Right lobe of liver (tissue), 4 donors: Measurements from ENCODE around the gene CCDC148.

ENCODE experiments used
- POLR2A ChIP-seq: fragments of 450-650 bp; IDR thresholded peaks from one replicate; pipeline ENCODE4 v1.6.1; 2017; ENCODE audit warnings: antibody characterized with exemption, mild to moderate bottlenecking
- TF ChIP-seq, protein P1 (sequence below), 4 donors: fragments of 200-600 bp in 3 of 4; fragments of 450-650 bp in 1 of 4; IDR thresholded peaks; one replicate each; pipeline versions ENCODE4 v1.5.1 to v1.8.0; 2016 to 2022; ENCODE audit warnings: antibody characterized with exemption in 4 of 4, mild to moderate bottlenecking in 2 of 4
- donor health status: DM: no; HTN: no; CAD: no.
- donor health status: DM: no; HTN: no; CAD: no.
- donor health status: DM: no; HTN: yes; CAD: no.

DNA sequence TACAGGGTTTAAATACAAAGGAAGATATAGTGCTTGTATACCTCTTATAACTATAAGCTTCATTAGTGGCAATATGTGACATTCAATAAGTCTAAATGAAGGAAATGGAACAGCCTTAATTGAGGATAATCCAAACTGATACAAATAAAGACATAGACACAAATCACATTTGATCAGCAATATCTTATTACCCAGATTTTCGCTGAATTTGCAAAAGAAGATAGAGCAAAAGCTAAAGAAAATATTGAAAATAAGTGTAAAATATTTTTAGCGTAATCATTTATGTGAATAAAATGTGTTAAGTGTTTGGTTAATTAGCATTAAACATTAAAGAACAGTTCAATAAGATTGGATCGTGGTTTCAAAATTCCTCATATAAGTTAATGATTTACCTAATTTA, 51.2 kb downstream of the CCDC148 start:
- TF ChIP-seq, protein P1, sequence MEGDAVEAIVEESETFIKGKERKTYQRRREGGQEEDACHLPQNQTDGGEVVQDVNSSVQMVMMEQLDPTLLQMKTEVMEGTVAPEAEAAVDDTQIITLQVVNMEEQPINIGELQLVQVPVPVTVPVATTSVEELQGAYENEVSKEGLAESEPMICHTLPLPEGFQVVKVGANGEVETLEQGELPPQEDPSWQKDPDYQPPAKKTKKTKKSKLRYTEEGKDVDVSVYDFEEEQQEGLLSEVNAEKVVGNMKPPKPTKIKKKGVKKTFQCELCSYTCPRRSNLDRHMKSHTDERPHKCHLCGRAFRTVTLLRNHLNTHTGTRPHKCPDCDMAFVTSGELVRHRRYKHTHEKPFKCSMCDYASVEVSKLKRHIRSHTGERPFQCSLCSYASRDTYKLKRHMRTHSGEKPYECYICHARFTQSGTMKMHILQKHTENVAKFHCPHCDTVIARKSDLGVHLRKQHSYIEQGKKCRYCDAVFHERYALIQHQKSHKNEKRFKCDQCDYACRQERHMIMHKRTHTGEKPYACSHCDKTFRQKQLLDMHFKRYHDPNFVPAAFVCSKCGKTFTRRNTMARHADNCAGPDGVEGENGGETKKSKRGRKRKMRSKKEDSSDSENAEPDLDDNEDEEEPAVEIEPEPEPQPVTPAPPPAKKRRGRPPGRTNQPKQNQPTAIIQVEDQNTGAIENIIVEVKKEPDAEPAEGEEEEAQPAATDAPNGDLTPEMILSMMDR (IDR thresholded peaks at IDR 0.05) = no peak
- TF ChIP-seq POLR2A = no peak
